ENCODE results near the gene NTN3.

The NTN3 gene

GRCh38 chr16:2497116-2497630 lies 26.1 kb downstream of the NTN3 start:
- DNase-seq (ENCODE audit: low spot score): no peak

- DNase-seq (ENCODE audit: low spot score): no peak
These were observed 26.8 kb downstream of the NTN3 start for GRCh38 chr16:2497695-2498484.

- DNase-seq (ENCODE audit: low spot score): no peak
These were observed 27.6 kb downstream of the NTN3 start for GRCh38 chr16:2498531-2499253.

GRCh38 chr16:2499454-2499853 lies 28.4 kb downstream of the NTN3 start:
- DNase-seq (ENCODE audit: low spot score): no peak

GRCh38 chr16:2499890-2500429 lies 28.9 kb downstream of the NTN3 start:
- no peak for DNase-seq (ENCODE audit: low spot score)

GRCh38 chr16:2500430-2500917 lies 29.4 kb downstream of the NTN3 start:
- DNase-seq (ENCODE audit: low spot score): no peak

- DNase-seq (ENCODE audit: low spot score): peak; percentile 91
These were observed 30.0 kb downstream of the NTN3 start for GRCh38 chr16:2500918-2501750.

- DNase-seq (ENCODE audit: low spot score): no peak
These were observed 31.1 kb downstream of the NTN3 start for GRCh38 chr16:2501946-2502895.

GRCh38 chr16:2505695-2506094 lies 34.6 kb downstream of the NTN3 start:
- no peak for DNase-seq (ENCODE audit: low spot score)

- no peak for DNase-seq (ENCODE audit: low spot score)
These were observed 36.1 kb downstream of the NTN3 start for GRCh38 chr16:2507052-2507659.

GRCh38 chr16:2507665-2508064 lies 36.6 kb downstream of the NTN3 start:
- DNase-seq (ENCODE audit: low spot score): no peak

- DNase-seq (ENCODE audit: low spot score): no peak
These were observed 37.8 kb downstream of the NTN3 start for GRCh38 chr16:2508722-2509400.

- DNase-seq (ENCODE audit: low spot score): no peak
These were observed 40.2 kb downstream of the NTN3 start for GRCh38 chr16:2511128-2511800.

GRCh38 chr16:2511996-2512734 lies 41.1 kb downstream of the NTN3 start:
- DNase-seq (ENCODE audit: low spot score): no peak

- DNase-seq (ENCODE audit: low spot score): no peak
These were observed 41.8 kb downstream of the NTN3 start for GRCh38 chr16:2512735-2513404.

- peak; percentile 91 for DNase-seq (ENCODE audit: low spot score)
These were observed 42.6 kb downstream of the NTN3 start, which contains the start of gene ATP6V0C for GRCh38 chr16:2513405-2514332. Gene ATP6V0C, plus strand, starts transcription at chr16:2513952. Its CDS starts 152 bp downstream, at chr16:2514104.

All from putamen (tissue), 1 donor.